ENCODE measurements around the gene KRT40.

The KRT40 gene

GRCh38 chr17:41009936-41010335, 25.8 kb upstream of the KRT40 start:
- TF ChIP-seq SP1 (IDR thresholded peaks at IDR 0.05) (no peak), CTBP1 (IDR thresholded peaks at IDR 0.05; ENCODE audit: borderline replicate concordance) (no peak), FOXA1 (IDR thresholded peaks at IDR 0.05) (no peak), ELF4 (IDR thresholded peaks at IDR 0.05) (no peak), NFRKB (IDR thresholded peaks at IDR 0.05) (no peak), LEF1 (IDR thresholded peaks at IDR 0.05; ENCODE audit: borderline replicate concordance) (no peak), L3MBTL2 (conservative IDR thresholded peaks at IDR 0.05) (no peak), TARDBP (IDR thresholded peaks at IDR 0.05) (no peak), SUZ12 (IDR thresholded peaks at IDR 0.05) (no peak)
- TF ChIP-seq, protein P1, sequence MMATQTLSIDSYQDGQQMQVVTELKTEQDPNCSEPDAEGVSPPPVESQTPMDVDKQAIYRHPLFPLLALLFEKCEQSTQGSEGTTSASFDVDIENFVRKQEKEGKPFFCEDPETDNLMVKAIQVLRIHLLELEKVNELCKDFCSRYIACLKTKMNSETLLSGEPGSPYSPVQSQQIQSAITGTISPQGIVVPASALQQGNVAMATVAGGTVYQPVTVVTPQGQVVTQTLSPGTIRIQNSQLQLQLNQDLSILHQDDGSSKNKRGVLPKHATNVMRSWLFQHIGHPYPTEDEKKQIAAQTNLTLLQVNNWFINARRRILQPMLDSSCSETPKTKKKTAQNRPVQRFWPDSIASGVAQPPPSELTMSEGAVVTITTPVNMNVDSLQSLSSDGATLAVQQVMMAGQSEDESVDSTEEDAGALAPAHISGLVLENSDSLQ (IDR thresholded peaks at IDR 0.05) = no peak
- CTCF ChIA-PET = no interaction called here
- DNase-seq (ENCODE audit: extremely low spot score) = no peak
- POLR2A ChIA-PET = no interaction called here

- no peak for TF ChIP-seq HDGF (IDR thresholded peaks at IDR 0.05; ENCODE audit: borderline replicate concordance)
- TF ChIP-seq SP1 (IDR thresholded peaks at IDR 0.05) = no peak
- TF ChIP-seq ARNT (IDR thresholded peaks at IDR 0.05) = no peak
- no peak for TF ChIP-seq TARDBP (IDR thresholded peaks at IDR 0.05)
- no peak for TF ChIP-seq FOXM1 (IDR thresholded peaks at IDR 0.05; ENCODE audit: borderline replicate concordance)
- TF ChIP-seq ZNF384 (IDR thresholded peaks at IDR 0.05) = no peak
- TF ChIP-seq LEF1 (IDR thresholded peaks at IDR 0.05; ENCODE audit: borderline replicate concordance) = no peak
- TF ChIP-seq FOXA1 (IDR thresholded peaks at IDR 0.05) = no peak
- TF ChIP-seq CTBP1 (IDR thresholded peaks at IDR 0.05; ENCODE audit: borderline replicate concordance) = no peak
- TF ChIP-seq, protein P1 (IDR thresholded peaks at IDR 0.05) = no peak
- TF ChIP-seq NFRKB (IDR thresholded peaks at IDR 0.05) = no peak
- TF ChIP-seq L3MBTL2 (conservative IDR thresholded peaks at IDR 0.05) = no peak
- TF ChIP-seq ELF4 (IDR thresholded peaks at IDR 0.05) = no peak
- no peak for TF ChIP-seq SUZ12 (IDR thresholded peaks at IDR 0.05)
- no peak for DNase-seq (ENCODE audit: extremely low spot score)
- ChIA-PET POLR2A (no interaction called here), CTCF (no interaction called here)
Measured at GRCh38 chr17:41009301-41009760, 25.2 kb upstream of the KRT40 start.

- TF ChIP-seq TARDBP (IDR thresholded peaks at IDR 0.05) = no peak
- TF ChIP-seq L3MBTL2 (conservative IDR thresholded peaks at IDR 0.05) = no peak
- no peak for TF ChIP-seq LEF1 (IDR thresholded peaks at IDR 0.05; ENCODE audit: borderline replicate concordance)
- TF ChIP-seq ZNF384 (IDR thresholded peaks at IDR 0.05) = no peak
- TF ChIP-seq FOXA1 (IDR thresholded peaks at IDR 0.05) = no peak
- TF ChIP-seq NFRKB (IDR thresholded peaks at IDR 0.05) = no peak
- TF ChIP-seq ELF4 (IDR thresholded peaks at IDR 0.05) = no peak
- TF ChIP-seq BHLHE40 (IDR thresholded peaks at IDR 0.05; ENCODE audit: borderline replicate concordance) = no peak
- no peak for TF ChIP-seq FOXK2 (IDR thresholded peaks at IDR 0.05)
- no peak for TF ChIP-seq SUZ12 (IDR thresholded peaks at IDR 0.05)
- TF ChIP-seq HDGF (IDR thresholded peaks at IDR 0.05; ENCODE audit: borderline replicate concordance) = no peak
- no peak for TF ChIP-seq SP1 (IDR thresholded peaks at IDR 0.05)
- no peak for TF ChIP-seq FOXM1 (IDR thresholded peaks at IDR 0.05; ENCODE audit: borderline replicate concordance)
- no peak for TF ChIP-seq ARNT (IDR thresholded peaks at IDR 0.05)
- TF ChIP-seq CTBP1 (IDR thresholded peaks at IDR 0.05; ENCODE audit: borderline replicate concordance) = no peak
- TF ChIP-seq, protein P1 (IDR thresholded peaks at IDR 0.05) = no peak
- ChIA-PET POLR2A (no interaction called here), CTCF (no interaction called here)
- DNase-seq (ENCODE audit: extremely low spot score) = no peak
Measured at GRCh38 chr17:41008811-41009210, 24.7 kb upstream of the KRT40 start, which contains the start of gene KRTAP3-1. Gene KRTAP3-1 (minus strand): TSS chr17:41009128. CDS start chr17:41009074, 54 bp downstream.

DNA sequence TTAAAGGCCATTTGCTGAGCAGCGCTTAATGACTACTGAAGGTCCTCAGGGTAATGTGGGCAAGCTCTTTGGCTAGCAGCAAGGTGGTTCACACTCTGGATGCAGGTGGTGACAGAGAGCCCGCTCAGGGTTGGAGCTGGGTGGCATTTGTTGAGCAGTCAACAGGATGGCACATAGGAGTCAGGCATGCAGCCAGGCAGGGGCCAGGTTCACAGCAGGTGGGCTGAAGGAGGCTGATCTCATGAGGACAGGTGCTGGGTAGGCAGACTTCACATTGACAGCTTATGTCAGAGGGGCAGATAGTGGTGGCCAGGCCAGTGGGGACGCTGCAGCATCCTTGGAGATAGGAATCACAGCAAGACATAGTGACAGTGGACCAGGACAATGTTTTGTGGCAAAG, 20.3 kb upstream of the KRT40 start:
- no peak for TF ChIP-seq BHLHE40 (IDR thresholded peaks at IDR 0.05; ENCODE audit: borderline replicate concordance)
- TF ChIP-seq TARDBP (IDR thresholded peaks at IDR 0.05) = no peak
- TF ChIP-seq ELF4 (IDR thresholded peaks at IDR 0.05) = no peak
- no peak for TF ChIP-seq SP1 (IDR thresholded peaks at IDR 0.05)
- TF ChIP-seq L3MBTL2 (conservative IDR thresholded peaks at IDR 0.05) = no peak
- no peak for TF ChIP-seq NFRKB (IDR thresholded peaks at IDR 0.05)
- TF ChIP-seq FOXM1 (IDR thresholded peaks at IDR 0.05; ENCODE audit: borderline replicate concordance) = no peak
- TF ChIP-seq FOXK2 (IDR thresholded peaks at IDR 0.05) = no peak
- no peak for TF ChIP-seq LEF1 (IDR thresholded peaks at IDR 0.05; ENCODE audit: borderline replicate concordance)
- no peak for TF ChIP-seq FOXA1 (IDR thresholded peaks at IDR 0.05)
- TF ChIP-seq ZNF384 (IDR thresholded peaks at IDR 0.05) = no peak
- TF ChIP-seq SUZ12 (IDR thresholded peaks at IDR 0.05) = no peak
- no peak for TF ChIP-seq ARNT (IDR thresholded peaks at IDR 0.05)
- DNase-seq (ENCODE audit: extremely low spot score) = no peak
- ChIA-PET POLR2A (no interaction called here), CTCF (no interaction called here)

DNA sequence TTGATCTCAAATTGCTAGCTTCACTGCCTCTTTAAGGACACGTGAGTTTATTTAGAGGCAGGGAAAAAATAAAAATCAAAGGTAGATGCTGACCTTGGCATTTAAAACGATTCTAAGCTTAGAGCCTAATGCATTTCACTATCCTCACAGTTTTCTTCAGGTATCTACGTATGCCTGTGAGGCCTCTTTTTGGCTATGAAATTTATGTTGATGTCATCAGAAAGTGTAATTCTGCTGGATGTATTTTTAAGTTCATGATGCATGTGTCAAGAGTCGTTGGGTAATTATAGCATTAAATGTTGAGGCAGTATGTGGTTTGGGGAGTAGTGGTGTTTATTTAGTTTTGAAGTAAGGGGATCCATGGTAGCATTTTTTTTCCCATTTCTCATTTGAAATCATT, 19.8 kb upstream of the KRT40 start:
- DNase-seq (ENCODE audit: extremely low spot score) = no peak
- CTCF ChIA-PET = no interaction called here
- TF ChIP-seq NFRKB (IDR thresholded peaks at IDR 0.05) (no peak), BHLHE40 (IDR thresholded peaks at IDR 0.05; ENCODE audit: borderline replicate concordance) (no peak), CTBP1 (IDR thresholded peaks at IDR 0.05; ENCODE audit: borderline replicate concordance) (no peak), FOXK2 (IDR thresholded peaks at IDR 0.05) (no peak), HDGF (IDR thresholded peaks at IDR 0.05; ENCODE audit: borderline replicate concordance) (no peak), LEF1 (IDR thresholded peaks at IDR 0.05; ENCODE audit: borderline replicate concordance) (no peak), SUZ12 (IDR thresholded peaks at IDR 0.05) (no peak), TARDBP (IDR thresholded peaks at IDR 0.05) (no peak), FOXA1 (IDR thresholded peaks at IDR 0.05) (no peak), FOXM1 (IDR thresholded peaks at IDR 0.05; ENCODE audit: borderline replicate concordance) (no peak), ELF4 (IDR thresholded peaks at IDR 0.05) (no peak), ARNT (IDR thresholded peaks at IDR 0.05) (no peak), ZNF384 (IDR thresholded peaks at IDR 0.05) (no peak)
- TF ChIP-seq, protein P1 (IDR thresholded peaks at IDR 0.05) = no peak
- POLR2A ChIA-PET = no interaction called here

All from HEK293T (cell line).